HEK293 (cell line): ENCODE measurements around the gene MYBBP1A.

Experiments used
- BCL11A ChIP-seq: fragments of 450-650 bp; formaldehyde crosslinking; IDR thresholded peaks from 2 replicates; pipeline ENCODE4 v1.5.1; 2016; ENCODE audit warnings: low read depth, missing biosample characterization, missing genetic modification characterization
- CTCF ChIP-seq: fragments of 450-650 bp; formaldehyde crosslinking; IDR thresholded peaks from 2 replicates; pipeline ENCODE4 v1.5.1; 2016; ENCODE audit warnings: missing biosample characterization, missing genetic modification characterization
- OVOL3 ChIP-seq: fragments of 450-650 bp; formaldehyde crosslinking; IDR thresholded peaks from 2 replicates; pipeline ENCODE4 v1.5.1; 2016; ENCODE audit warnings: missing biosample characterization, missing genetic modification characterization
- PRDM1 ChIP-seq: fragments of 450-650 bp; formaldehyde crosslinking; IDR thresholded peaks from 2 replicates; pipeline ENCODE4; 2016; ENCODE audit warnings: missing biosample characterization, missing genetic modification characterization
- ZFP41 ChIP-seq: fragments of 450-650 bp; formaldehyde crosslinking; IDR thresholded peaks from 2 replicates; pipeline ENCODE4 v1.5.1; 2016; ENCODE audit warnings: missing biosample characterization, missing genetic modification characterization, borderline replicate concordance
- ZNF549 ChIP-seq: fragments of 450-650 bp; IDR thresholded peaks from 2 replicates; pipeline ENCODE4 v1.5.1; 2018; ENCODE audit warnings: missing biosample characterization, missing genetic modification characterization, mild to moderate bottlenecking, inconsistent platforms, moderate library complexity

- TF ChIP-seq CTCF (tag by site-specific recombination) (no peak), BCL11A (tag by site-specific recombination) (no peak), OVOL3 (no peak), PRDM1 (tag by site-specific recombination) (no peak), ZNF549 (tag by site-specific recombination) (no peak), ZFP41 (tag by site-specific recombination) (no peak)
Observed at GRCh38 chr17:4542003-4542725, 13.0 kb downstream of the MYBBP1A start.
